Natural killer cell (primary cell): ENCODE results near the gene HS3ST3B1. TPM values are rescaled to one million over a fixed set of nuclear protein-coding genes. Genes with fewer than 3 reads are reported as not detected.

Experiments used
- ATAC-seq, 3 donors: fragments of 150-1000 bp in 2 of 3; fragments of 200-7000 bp in 1 of 3; cut with Tn5 transposase; 1 replicate in 1 of 3; 2 replicates in 2 of 3; pipeline ENCODE4 v1.10.0; 2021; ENCODE audit warnings: mild to moderate bottlenecking in 2 of 3, moderate library complexity in 2 of 3
- DNase-seq, 2 donors: peaks; one replicate each; pipeline versions ENCODE4 v3.0.0 to v3.0.0-alpha.2; 2013 to 2021; ENCODE audit warnings: mixed read lengths in 1 of 2
- H3K27ac ChIP-seq: one replicate; pipeline ENCODE4 v1.5.1; 2013; ENCODE audit warnings: mild to moderate bottlenecking, low read length
- H3K27me3 ChIP-seq: one replicate; pipeline ENCODE4 v1.6.1; 2013; ENCODE audit warnings: low read length; ENCODE audit not compliant: control insufficient read depth, insufficient read depth
- H3K36me3 ChIP-seq: one replicate; pipeline ENCODE4 v1.6.1; 2013; ENCODE audit warnings: low read length; ENCODE audit not compliant: control insufficient read depth, insufficient read depth
- H3K4me1 ChIP-seq: one replicate; pipeline ENCODE4 v1.6.1; 2013; ENCODE audit warnings: low read length; ENCODE audit not compliant: control insufficient read depth, insufficient read depth
- H3K4me3 ChIP-seq: one replicate; pipeline ENCODE4 v1.5.1; 2013; ENCODE audit warnings: low read length
- H3K9me3 ChIP-seq: one replicate; pipeline ENCODE4 v1.6.1; 2013; ENCODE audit warnings: low read length; ENCODE audit not compliant: control insufficient read depth, insufficient read depth
- H3K27ac Mint-ChIP-seq, 2 donors: one replicate each; pipeline ENCODE4 v1.8.0; 2022; ENCODE audit warnings: mild to moderate bottlenecking in 2 of 2, mixed read lengths in 2 of 2, moderate library complexity in 1 of 2
- H3K27me3 Mint-ChIP-seq, 2 donors: one replicate each; pipeline ENCODE4 v1.8.0; 2022; ENCODE audit warnings: low read depth in 2 of 2, mixed read lengths in 2 of 2
- H3K36me3 Mint-ChIP-seq: one replicate; pipeline ENCODE4 v1.8.0; 2022; ENCODE audit warnings: mixed read lengths
- H3K4me1 Mint-ChIP-seq, 2 donors: one replicate each; pipeline ENCODE4 v1.8.0; 2022; ENCODE audit warnings: mixed read lengths in 2 of 2
- H3K4me3 Mint-ChIP-seq: one replicate; pipeline ENCODE4 v1.8.0; 2022; ENCODE audit warnings: mild to moderate bottlenecking, moderate library complexity, mixed read lengths
- H3K9me3 Mint-ChIP-seq, 2 donors: one replicate each; pipeline ENCODE4 v1.8.0; 2022; ENCODE audit warnings: mixed read lengths in 2 of 2
- CTCF ChIP-seq: fragments of 200-600 bp; IDR thresholded peaks from one replicate; pipeline ENCODE4 v1.8.0; 2022; ENCODE audit warnings: antibody characterized with exemption
- WGBS: methylation state at CpG from one replicate; pipeline ENCODE4 v1.1.7; 2013; ENCODE audit warnings: missing lambda C conversion rate; ENCODE audit not compliant: insufficient coverage; 5-methylcytosine and 5-hydroxymethylcytosine counted together
- intact Hi-C: fragments of 100-400 bp; cut with micrococcal nuclease; formaldehyde crosslinking; loops from one replicate; pipeline ENCODE4 v1.14.2; 2022
- total RNA-seq, 4 donors: library from RNA; stranded (reverse); fragments of 120-200 nt in 1 of 4; gene quantifications; one replicate each; pipeline versions ENCODE4 v1.2.3 to v1.2.4, GENCODE V29; 2013 to 2022

The HS3ST3B1 gene
- total RNA-seq, 3 donors from 2014 or later (not counting 1 experiment from before 2014, with no cell fraction given), result 14.1 to 18.6 (median 17.1) TPM

GRCh38 chr17:14269473-14269872 lies 31.4 kb upstream of the HS3ST3B1 start:
- no peaks in the 10 kb centered on the region for H3K4me1 Mint-ChIP-seq
- no peak for ATAC-seq
- no peak for DNase-seq
- H3K4me1 ChIP-seq, result no peaks in the 10 kb centered on the region
- intact Hi-C loops, result no loop called here
- no peak overlapping the region for H3K27ac ChIP-seq
- peaks cover 2% of the 10 kb centered on the region for H3K27me3 ChIP-seq
- no peaks in the 10 kb centered on the region for H3K36me3 Mint-ChIP-seq
- H3K27me3 Mint-ChIP-seq, result no peaks in the 10 kb centered on the region
- H3K4me3 ChIP-seq, result no peak overlapping the region
- H3K4me3 Mint-ChIP-seq, result no peak overlapping the region
- WGBS, result 81% methylated on average over 5 of the region's 5 CpGs
- H3K9me3 Mint-ChIP-seq, result no peaks in the 10 kb centered on the region
- no peaks in the 10 kb centered on the region for H3K9me3 ChIP-seq
- TF ChIP-seq CTCF, result no peak
- H3K27ac Mint-ChIP-seq, result no peak overlapping the region
- H3K36me3 ChIP-seq, result no peaks in the 10 kb centered on the region

DNA sequence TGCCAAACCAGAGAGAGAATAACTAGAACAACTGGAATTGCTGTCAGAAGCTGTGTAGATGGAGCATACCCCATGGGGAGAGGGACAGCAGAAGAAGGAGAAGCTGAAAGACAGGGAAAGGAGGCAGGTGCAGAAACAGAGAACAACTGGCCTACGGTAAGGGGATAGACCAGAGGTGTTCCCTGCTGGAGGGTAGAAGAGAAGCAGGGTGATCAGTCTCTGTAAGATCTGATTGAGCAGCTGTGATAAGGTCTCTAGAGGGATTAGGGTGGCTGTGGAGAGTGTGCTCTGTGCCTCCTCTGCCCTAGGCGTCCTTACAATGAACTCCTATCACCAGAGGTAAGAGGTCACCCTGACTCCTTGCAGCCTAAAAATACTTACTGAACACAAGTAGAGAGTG lies 30.4 kb upstream of the HS3ST3B1 start:
- no peak overlapping the region for H3K27ac ChIP-seq
- TF ChIP-seq CTCF, result no peak
- H3K36me3 ChIP-seq, result no peaks in the 10 kb centered on the region
- intact Hi-C loops, result no loop called here
- no peaks in the 10 kb centered on the region for H3K27me3 Mint-ChIP-seq
- no peak overlapping the region for H3K4me3 ChIP-seq
- ATAC-seq (no peak), DNase-seq (no peak)
- no peaks in the 10 kb centered on the region for H3K4me1 ChIP-seq
- H3K27ac Mint-ChIP-seq, result no peak overlapping the region
- 98% methylated on average over 2 of the region's 2 CpGs for WGBS
- peaks cover 2% of the 10 kb centered on the region for H3K27me3 ChIP-seq
- H3K36me3 Mint-ChIP-seq, result no peaks in the 10 kb centered on the region
- no peaks in the 10 kb centered on the region for H3K9me3 Mint-ChIP-seq
- no peaks in the 10 kb centered on the region for H3K4me1 Mint-ChIP-seq
- no peaks in the 10 kb centered on the region for H3K9me3 ChIP-seq
- no peak overlapping the region for H3K4me3 Mint-ChIP-seq

DNA sequence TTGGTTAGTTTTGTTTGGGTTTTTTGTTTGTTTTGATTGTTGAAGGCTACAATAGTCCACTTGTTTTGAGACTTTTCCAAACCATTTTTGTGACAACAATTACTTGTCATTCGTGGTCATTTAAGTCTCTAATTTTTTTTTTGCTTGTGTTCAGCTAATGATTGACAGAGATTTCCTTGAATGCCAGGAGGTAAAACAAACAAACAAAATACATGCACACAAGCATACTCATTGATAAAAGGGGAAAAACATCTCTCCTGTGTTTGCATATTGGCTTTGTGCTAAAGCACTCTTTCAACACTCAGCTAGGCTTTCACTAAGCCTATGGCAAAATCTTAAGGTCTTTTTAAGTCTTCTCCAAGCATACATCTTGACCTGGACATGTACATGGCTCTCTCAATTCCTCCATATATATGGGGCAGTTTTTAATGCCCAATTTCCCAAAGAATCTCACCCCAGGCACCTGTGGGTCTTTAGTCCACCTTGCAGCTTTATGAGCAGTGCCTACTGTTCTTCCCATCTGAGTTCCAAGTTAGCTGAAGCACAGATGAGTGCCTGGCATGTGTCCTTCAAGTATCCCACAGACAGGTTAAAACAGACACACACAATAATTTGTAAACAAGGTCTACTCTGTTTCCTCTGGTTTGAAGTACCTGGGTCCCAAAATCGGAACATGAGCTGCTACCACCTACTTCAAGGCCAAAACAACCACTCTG lies 24.2 kb upstream of the HS3ST3B1 start:
- Histone ChIP-seq H3K36me3 (no peaks in the 10 kb centered on the region), H3K27me3 (peaks cover 2% of the 10 kb centered on the region), H3K27ac (no peak overlapping the region), H3K4me3 (no peak overlapping the region), H3K4me1 (no peaks in the 10 kb centered on the region), H3K9me3 (no peaks in the 10 kb centered on the region)
- no peak for DNase-seq
- TF ChIP-seq CTCF, result no peak
- no peaks in the 10 kb centered on the region for H3K9me3 Mint-ChIP-seq
- H3K27ac Mint-ChIP-seq, result no peak overlapping the region
- no peak overlapping the region for H3K4me3 Mint-ChIP-seq
- H3K27me3 Mint-ChIP-seq, result peaks cover 12 to 16% of the 10 kb centered on the region in 2 donors
- H3K36me3 Mint-ChIP-seq, result no peaks in the 10 kb centered on the region
- no peaks in the 10 kb centered on the region for H3K4me1 Mint-ChIP-seq
- WGBS, result 91% methylated on average over 1 of the region's 2 CpGs
- no peak for ATAC-seq
- intact Hi-C loops, result no loop called here

GRCh38 chr17:14281530-14281929 lies 19.4 kb upstream of the HS3ST3B1 start:
- Mint-ChIP-seq H3K4me1 (no peaks in the 10 kb centered on the region), H3K27ac (no peak overlapping the region), H3K36me3 (no peaks in the 10 kb centered on the region), H3K27me3 (peaks cover 31 to 33% of the 10 kb centered on the region in 2 donors), H3K9me3 (no peaks in the 10 kb centered on the region), H3K4me3 (no peak overlapping the region)
- ATAC-seq, result no peak
- Histone ChIP-seq H3K27ac (no peak overlapping the region), H3K27me3 (peaks cover 2% of the 10 kb centered on the region), H3K9me3 (no peaks in the 10 kb centered on the region), H3K36me3 (no peaks in the 10 kb centered on the region), H3K4me3 (no peak overlapping the region), H3K4me1 (no peaks in the 10 kb centered on the region)
- intact Hi-C loops, result no loop called here
- no peak for DNase-seq
- TF ChIP-seq CTCF, result no peak
- 65% methylated on average over 3 of the region's 3 CpGs for WGBS
